H9 (cell line): ENCODE results near the gene MAML3. TPM values are rescaled to one million over a fixed set of nuclear protein-coding genes. Genes with fewer than 3 reads are reported as not detected.

Source experiments
- DNase-seq: peaks from one replicate; pipeline ENCODE4 v3.0.0-alpha.2; 2017
- H2AFZ ChIP-seq: one replicate; pipeline ENCODE4 v1.6.1; 2013; ENCODE audit warnings: mild to moderate bottlenecking, low read length, control low read depth, moderate library complexity
- H2AK5ac ChIP-seq: 2 replicates; pipeline ENCODE4 v1.6.1; 2013; ENCODE audit warnings: low read length, control low read depth, mixed read lengths; ENCODE audit not compliant: insufficient read length
- H2BK120ac ChIP-seq: one replicate; pipeline ENCODE4 v1.6.1; 2013; ENCODE audit warnings: low read depth, mild to moderate bottlenecking, low read length, control low read depth, inconsistent platforms; ENCODE audit not compliant: poor library complexity, severe bottlenecking
- H2BK12ac ChIP-seq: 2 replicates; pipeline ENCODE4 v1.6.1; 2013; ENCODE audit warnings: low read length, control low read depth, mixed read lengths, low read depth; ENCODE audit not compliant: insufficient read length
- H2BK15ac ChIP-seq: 2 replicates; pipeline ENCODE4 v1.6.1; 2013; ENCODE audit warnings: low read depth, low read length, control low read depth
- H2BK20ac ChIP-seq: one replicate; pipeline ENCODE4 v1.6.1; 2013; ENCODE audit warnings: low read depth, mild to moderate bottlenecking, low read length, control low read depth, inconsistent platforms; ENCODE audit not compliant: poor library complexity, severe bottlenecking
- H2BK5ac ChIP-seq: 2 replicates; pipeline ENCODE4 v1.6.1; 2013; ENCODE audit warnings: low read length, control low read depth, mixed read lengths; ENCODE audit not compliant: insufficient read length
- H3K14ac ChIP-seq: 2 replicates; pipeline ENCODE4 v1.6.1; 2013; ENCODE audit warnings: low read length, control low read depth; ENCODE audit not compliant: insufficient read depth
- H3K18ac ChIP-seq: 2 replicates; pipeline ENCODE4 v1.6.1; 2013; ENCODE audit warnings: low read depth, mild to moderate bottlenecking, mixed read lengths, low read length, control low read depth; ENCODE audit not compliant: insufficient read length
- H3K23ac ChIP-seq: 2 replicates; pipeline ENCODE4 v1.6.1; 2013; ENCODE audit warnings: low read length, control low read depth, mixed read lengths, low read depth; ENCODE audit not compliant: insufficient read length
- H3K23me2 ChIP-seq: 2 replicates; pipeline ENCODE4 v1.6.1; 2013; ENCODE audit warnings: low read depth, mild to moderate bottlenecking, mixed read lengths, low read length, control low read depth; ENCODE audit not compliant: insufficient read length, poor library complexity, severe bottlenecking
- H3K27ac ChIP-seq: 2 replicates; pipeline ENCODE4 v1.5.1; 2013; ENCODE audit warnings: low read length, control low read depth, mixed read lengths, low read depth; ENCODE audit not compliant: insufficient read length
- H3K27me3 ChIP-seq: 2 replicates; pipeline ENCODE4 v1.6.1; 2013; ENCODE audit warnings: low read length, control low read depth, inconsistent platforms; ENCODE audit not compliant: insufficient read depth
- H3K4ac ChIP-seq: 2 replicates; pipeline ENCODE4 v1.6.1; 2013; ENCODE audit warnings: low read depth, mild to moderate bottlenecking, control low read depth, inconsistent platforms, low read length, moderate library complexity
- H3K4me1 ChIP-seq: 2 replicates; pipeline ENCODE4 v1.6.1; 2013; ENCODE audit warnings: low read length, control low read depth, inconsistent platforms; ENCODE audit not compliant: insufficient read depth
- H3K4me2 ChIP-seq: 2 replicates; pipeline ENCODE4 v1.6.1; 2013; ENCODE audit warnings: low read length, control low read depth, mixed read lengths; ENCODE audit not compliant: insufficient read length, insufficient read depth
- H3K56ac ChIP-seq: 2 replicates; pipeline ENCODE4 v1.6.1; 2013; ENCODE audit warnings: low read depth, mild to moderate bottlenecking, mixed read lengths, low read length, control low read depth; ENCODE audit not compliant: insufficient read length
- H3K79me1 ChIP-seq: 2 replicates; pipeline ENCODE4 v1.6.1; 2013; ENCODE audit warnings: low read depth, mild to moderate bottlenecking, moderate library complexity, low read length, control low read depth, inconsistent platforms; ENCODE audit not compliant: insufficient read depth, poor library complexity, severe bottlenecking
- H3K79me2 ChIP-seq: 2 replicates; pipeline ENCODE4 v1.6.1; 2013; ENCODE audit warnings: low read length, control low read depth, inconsistent platforms; ENCODE audit not compliant: insufficient read depth
- H3K9ac ChIP-seq: 2 replicates; pipeline ENCODE4 v1.6.1; 2013; ENCODE audit warnings: low read length, control low read depth, mixed read lengths; ENCODE audit not compliant: insufficient read length; ENCODE audit errors: extremely low read depth
- H3K9me3 ChIP-seq: one replicate; pipeline ENCODE4 v1.6.1; 2013; ENCODE audit warnings: low read depth, low read length, inconsistent platforms; ENCODE audit not compliant: control insufficient read depth
- H3T11ph ChIP-seq: one replicate; pipeline ENCODE4 v1.6.1; 2013; ENCODE audit warnings: mild to moderate bottlenecking, low read length, control low read depth, inconsistent platforms
- H4K20me1 ChIP-seq: one replicate; pipeline ENCODE4 v1.6.1; 2013; ENCODE audit not compliant: control insufficient read depth, insufficient read length, insufficient read depth
- H4K5ac ChIP-seq: 2 replicates; pipeline ENCODE4 v1.6.1; 2013; ENCODE audit warnings: low read depth, mild to moderate bottlenecking, mixed read lengths, low read length, control low read depth; ENCODE audit not compliant: insufficient read length
- H4K8ac ChIP-seq: replicated peaks from 2 replicates; pipeline ENCODE4 v1.6.1; 2013; ENCODE audit warnings: low read length, control low read depth, mixed read lengths, low read depth; ENCODE audit not compliant: insufficient read length
- H4K91ac ChIP-seq: 2 replicates; pipeline ENCODE4 v1.6.1; 2013; ENCODE audit warnings: low read depth, mild to moderate bottlenecking, moderate library complexity, mixed read lengths, low read length, control low read depth; ENCODE audit not compliant: insufficient read length
- H3K27ac Mint-ChIP-seq, 3 experiments: 2 replicates in 2 of 3; 3 replicates in 1 of 3; pipeline ENCODE4 v1.8.0; 2020 to 2021; ENCODE audit warnings: mixed read lengths in 3 of 3, mild to moderate bottlenecking in 1 of 3, moderate library complexity in 1 of 3
- H3K27me3 Mint-ChIP-seq: 2 replicates; pipeline ENCODE4 v1.8.0; 2021; ENCODE audit warnings: low read depth, mild to moderate bottlenecking, moderate library complexity, mixed read lengths
- H3K36me3 Mint-ChIP-seq, 3 experiments: 2 replicates in 2 of 3; 3 replicates in 1 of 3; pipeline ENCODE4 v1.8.0; 2020 to 2021; ENCODE audit warnings: low read depth in 3 of 3, mixed read lengths in 3 of 3; ENCODE audit not compliant: insufficient read depth in 1 of 3
- H3K4me1 Mint-ChIP-seq, 2 experiments: 2 replicates each; pipeline ENCODE4 v1.8.0; 2020; ENCODE audit warnings: mixed read lengths in 2 of 2
- H3K4me3 Mint-ChIP-seq, 2 experiments: 2 replicates in 1 of 2; 3 replicates in 1 of 2; pipeline ENCODE4 v1.8.0; 2020 to 2021; ENCODE audit warnings: mild to moderate bottlenecking in 2 of 2, mixed read lengths in 2 of 2, moderate library complexity in 1 of 2
- H3K9me3 Mint-ChIP-seq, 2 experiments: 2 replicates in 1 of 2; 3 replicates in 1 of 2; pipeline ENCODE4 v1.8.0; 2020; ENCODE audit warnings: mild to moderate bottlenecking in 2 of 2, mixed read lengths in 2 of 2, moderate library complexity in 1 of 2
- WGBS: extraction: QIAGEN DNeasy Blood & Tissue Kit; methylation state at CpG from one replicate; pipeline ENCODE4 v1.1.7; 2013; ENCODE audit warnings: missing lambda C conversion rate, low lambda C conversion rate, mixed read lengths; ENCODE audit not compliant: insufficient read length; ENCODE audit errors: extremely low coverage; 5-methylcytosine and 5-hydroxymethylcytosine counted together
- total RNA-seq: library from RNA; stranded (reverse); gene quantifications from 2 replicates; pipeline ENCODE4 v1.2.1, GENCODE V29; 2021
- TF ChIP-seq, protein P1 (sequence below): fragments of 200-600 bp; sonication (generic); conservative IDR thresholded peaks from 3 replicates; pipeline ENCODE4 v1.8.0; 2021; ENCODE audit warnings: antibody characterized with exemption, mild to moderate bottlenecking

The MAML3 gene
- total RNA-seq, 1 experiment from 2014 or later = 3.9 TPM

DNA sequence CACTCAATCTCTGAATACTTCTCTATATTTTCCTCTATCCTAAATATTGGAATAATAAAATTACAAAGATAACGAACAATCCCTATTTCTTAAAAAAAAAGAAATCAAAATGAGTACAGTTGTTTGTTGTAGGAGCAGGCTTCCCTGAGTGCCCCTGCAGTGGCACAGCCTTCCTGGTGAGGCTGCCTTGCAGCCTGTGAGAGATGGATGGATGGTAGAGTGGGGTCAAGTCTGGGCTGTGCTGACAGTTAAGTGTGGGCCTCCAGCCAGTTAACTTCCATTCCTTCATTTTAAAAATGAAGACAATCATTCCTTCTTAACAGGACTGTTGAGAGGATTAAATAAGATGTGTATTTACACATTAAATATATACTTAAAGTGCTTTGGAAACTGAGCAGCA, 351.5 kb downstream of the MAML3 start:
- H3K4me1 Mint-ChIP-seq = peaks cover 7 to 10% of the 10 kb centered on the region in 2 experiments
- Histone ChIP-seq H2BK20ac (no peak overlapping the region), H2BK5ac (no peak overlapping the region)

More for the DNA sequence above, 351.5 kb downstream of the MAML3 start:
- Histone ChIP-seq H2BK15ac (no peak overlapping the region), H3K4me2 (no peak overlapping the region), H3K23ac (no peak overlapping the region), H3K14ac (no peak overlapping the region), H4K20me1 (no peaks in the 10 kb centered on the region), H4K5ac (no peak overlapping the region), H3K9ac (no peak overlapping the region), H3K27me3 (0 out of 2 replicates have a peak, but pooled peaks cover 1% of the 10 kb centered on the region), H3K56ac (no peak overlapping the region), H3K18ac (no peak overlapping the region), H3K79me1 (no peaks in the 10 kb centered on the region), H4K8ac (no peak overlapping the region), H3K4ac (no peak overlapping the region), H3K79me2 (no peaks in the 10 kb centered on the region), H3K9me3 (no peaks in the 10 kb centered on the region), H3T11ph (no peak overlapping the region), H3K27ac (no peak overlapping the region), H2AK5ac (no peak overlapping the region), H3K4me1 (no peaks in the 10 kb centered on the region), H2BK120ac (no peak overlapping the region), H2AFZ (no peak overlapping the region), H2BK12ac (no peak overlapping the region), H3K23me2 (no peaks in the 10 kb centered on the region), H4K91ac (no peak overlapping the region)
- TF ChIP-seq, protein P1, sequence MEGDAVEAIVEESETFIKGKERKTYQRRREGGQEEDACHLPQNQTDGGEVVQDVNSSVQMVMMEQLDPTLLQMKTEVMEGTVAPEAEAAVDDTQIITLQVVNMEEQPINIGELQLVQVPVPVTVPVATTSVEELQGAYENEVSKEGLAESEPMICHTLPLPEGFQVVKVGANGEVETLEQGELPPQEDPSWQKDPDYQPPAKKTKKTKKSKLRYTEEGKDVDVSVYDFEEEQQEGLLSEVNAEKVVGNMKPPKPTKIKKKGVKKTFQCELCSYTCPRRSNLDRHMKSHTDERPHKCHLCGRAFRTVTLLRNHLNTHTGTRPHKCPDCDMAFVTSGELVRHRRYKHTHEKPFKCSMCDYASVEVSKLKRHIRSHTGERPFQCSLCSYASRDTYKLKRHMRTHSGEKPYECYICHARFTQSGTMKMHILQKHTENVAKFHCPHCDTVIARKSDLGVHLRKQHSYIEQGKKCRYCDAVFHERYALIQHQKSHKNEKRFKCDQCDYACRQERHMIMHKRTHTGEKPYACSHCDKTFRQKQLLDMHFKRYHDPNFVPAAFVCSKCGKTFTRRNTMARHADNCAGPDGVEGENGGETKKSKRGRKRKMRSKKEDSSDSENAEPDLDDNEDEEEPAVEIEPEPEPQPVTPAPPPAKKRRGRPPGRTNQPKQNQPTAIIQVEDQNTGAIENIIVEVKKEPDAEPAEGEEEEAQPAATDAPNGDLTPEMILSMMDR = no peak
- Mint-ChIP-seq H3K4me3 (no peak overlapping the region), H3K27ac (no peak overlapping the region), H3K27me3 (no peaks in the 10 kb centered on the region; the same call in 1 of the 2 replicates), H3K36me3 (no peaks in the 10 kb centered on the region), H3K9me3 (no peaks in the 10 kb centered on the region)
- no CpG with 5 or more reads among the region's 1 CpG for WGBS
- DNase-seq = no peak
